Endodermal cell (in vitro differentiated cells): Measurements from ENCODE around the gene SSC4D. TPM values are rescaled to one million over a fixed set of nuclear protein-coding genes. Genes with fewer than 3 reads are reported as not detected.

Experiments
- DNase-seq: peaks from one replicate; pipeline ENCODE4 v3.0.0-alpha.2; 2017
- H3K27ac ChIP-seq: 2 replicates; pipeline ENCODE4 v1.5.1; 2013; ENCODE audit warnings: mild to moderate bottlenecking, low read depth, low read length, moderate library complexity
- H3K27me3 ChIP-seq: 2 replicates; pipeline ENCODE4 v1.6.1; 2013; ENCODE audit warnings: mild to moderate bottlenecking, low read length, moderate library complexity; ENCODE audit not compliant: insufficient read depth, control insufficient read depth, poor library complexity, severe bottlenecking
- H3K36me3 ChIP-seq: 2 replicates; pipeline ENCODE4 v1.7.0; 2013; ENCODE audit warnings: mild to moderate bottlenecking, low read length, moderate library complexity; ENCODE audit not compliant: control insufficient read depth, insufficient read depth
- H3K4me1 ChIP-seq: one replicate; pipeline ENCODE4 v1.7.0; 2013; ENCODE audit warnings: low read length; ENCODE audit not compliant: control insufficient read depth, insufficient read depth
- H3K4me3 ChIP-seq: 2 replicates; pipeline ENCODE4 v1.5.1; 2013; ENCODE audit warnings: mild to moderate bottlenecking, low read length, moderate library complexity
- H3K9ac ChIP-seq: 2 replicates; pipeline ENCODE4 v1.6.1; 2013; ENCODE audit warnings: mild to moderate bottlenecking, low read length, moderate library complexity; ENCODE audit not compliant: poor library complexity, severe bottlenecking; ENCODE audit errors: extremely low read depth
- H3K9me3 ChIP-seq: 2 replicates; pipeline ENCODE4 v1.6.1; 2013; ENCODE audit warnings: mild to moderate bottlenecking, low read length, moderate library complexity; ENCODE audit not compliant: control insufficient read depth
- H3K27ac Mint-ChIP-seq: 2 replicates; pipeline ENCODE4 v1.8.0; 2020; ENCODE audit warnings: mixed read lengths
- H3K27me3 Mint-ChIP-seq: 2 replicates; pipeline ENCODE4 v1.8.0; 2021; ENCODE audit warnings: mild to moderate bottlenecking, mixed read lengths; ENCODE audit not compliant: insufficient read depth
- H3K36me3 Mint-ChIP-seq: 2 replicates; pipeline ENCODE4 v1.8.0; 2020; ENCODE audit warnings: low read depth, mixed read lengths
- H3K4me1 Mint-ChIP-seq: 2 replicates; pipeline ENCODE4 v1.8.0; 2020; ENCODE audit warnings: mixed read lengths
- H3K4me3 Mint-ChIP-seq: 2 replicates; pipeline ENCODE4 v1.8.0; 2020; ENCODE audit warnings: mild to moderate bottlenecking, moderate library complexity, mixed read lengths
- H3K9me3 Mint-ChIP-seq: 2 replicates; pipeline ENCODE4 v1.8.0; 2020; ENCODE audit warnings: mild to moderate bottlenecking, mixed read lengths
- WGBS, 2 experiments: methylation state at CpG; one replicate each; pipeline versions ENCODE4 v1.1.5 to v1.1.7; 2013; ENCODE audit warnings: missing lambda C conversion rate in 2 of 2, mixed read lengths in 1 of 2; ENCODE audit not compliant: insufficient coverage in 1 of 2, insufficient read length in 1 of 2; 5-methylcytosine and 5-hydroxymethylcytosine counted together
- total RNA-seq, 2 donors: library from RNA; stranded (reverse); fragmentation: NEBNext Ultra II Directional in 1 of 2; extraction: Animal tissue kit (Norgen Biotek cat#: 25700) in 1 of 2; gene quantifications; 2 replicates in 1 of 2; 3 replicates in 1 of 2; pipeline ENCODE4 v1.2.1, GENCODE V29; 2021
- TF ChIP-seq, protein P1 (sequence below): fragments of 200-600 bp; sonication (generic); conservative IDR thresholded peaks from 2 replicates; pipeline ENCODE4 v1.5.0; 2021; ENCODE audit warnings: antibody characterized with exemption, mild to moderate bottlenecking

SSC4D gene
- total RNA-seq, 2 donors from 2014 or later = 21.9 to 44.5 TPM

GRCh38 chr7:76347710-76348109 lies 61.8 kb downstream of the SSC4D start:
- no peaks in the 10 kb centered on the region for H3K4me1 ChIP-seq
- H3K9ac ChIP-seq = no peak overlapping the region
- H3K4me1 Mint-ChIP-seq = peaks cover 8% of the 10 kb centered on the region
- peaks cover 12% of the 10 kb centered on the region for H3K9me3 Mint-ChIP-seq
- peaks cover 97% of the 10 kb centered on the region for H3K36me3 ChIP-seq
- WGBS, 2 experiments = 93 to 97% methylated on average over 2 to 5 of the region's 5 CpGs
- H3K27ac Mint-ChIP-seq = no peak overlapping the region
- TF ChIP-seq, protein P1, sequence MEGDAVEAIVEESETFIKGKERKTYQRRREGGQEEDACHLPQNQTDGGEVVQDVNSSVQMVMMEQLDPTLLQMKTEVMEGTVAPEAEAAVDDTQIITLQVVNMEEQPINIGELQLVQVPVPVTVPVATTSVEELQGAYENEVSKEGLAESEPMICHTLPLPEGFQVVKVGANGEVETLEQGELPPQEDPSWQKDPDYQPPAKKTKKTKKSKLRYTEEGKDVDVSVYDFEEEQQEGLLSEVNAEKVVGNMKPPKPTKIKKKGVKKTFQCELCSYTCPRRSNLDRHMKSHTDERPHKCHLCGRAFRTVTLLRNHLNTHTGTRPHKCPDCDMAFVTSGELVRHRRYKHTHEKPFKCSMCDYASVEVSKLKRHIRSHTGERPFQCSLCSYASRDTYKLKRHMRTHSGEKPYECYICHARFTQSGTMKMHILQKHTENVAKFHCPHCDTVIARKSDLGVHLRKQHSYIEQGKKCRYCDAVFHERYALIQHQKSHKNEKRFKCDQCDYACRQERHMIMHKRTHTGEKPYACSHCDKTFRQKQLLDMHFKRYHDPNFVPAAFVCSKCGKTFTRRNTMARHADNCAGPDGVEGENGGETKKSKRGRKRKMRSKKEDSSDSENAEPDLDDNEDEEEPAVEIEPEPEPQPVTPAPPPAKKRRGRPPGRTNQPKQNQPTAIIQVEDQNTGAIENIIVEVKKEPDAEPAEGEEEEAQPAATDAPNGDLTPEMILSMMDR = no peak
- no peak overlapping the region for H3K4me3 Mint-ChIP-seq
- H3K9me3 ChIP-seq = peaks cover 20% of the 10 kb centered on the region
- no peaks in the 10 kb centered on the region for H3K27me3 ChIP-seq
- H3K27me3 Mint-ChIP-seq = no peaks in the 10 kb centered on the region
- peaks cover 93% of the 10 kb centered on the region for H3K36me3 Mint-ChIP-seq
- H3K4me3 ChIP-seq = no peak overlapping the region
- no peak overlapping the region for H3K27ac ChIP-seq
- DNase-seq = no peak

DNA sequence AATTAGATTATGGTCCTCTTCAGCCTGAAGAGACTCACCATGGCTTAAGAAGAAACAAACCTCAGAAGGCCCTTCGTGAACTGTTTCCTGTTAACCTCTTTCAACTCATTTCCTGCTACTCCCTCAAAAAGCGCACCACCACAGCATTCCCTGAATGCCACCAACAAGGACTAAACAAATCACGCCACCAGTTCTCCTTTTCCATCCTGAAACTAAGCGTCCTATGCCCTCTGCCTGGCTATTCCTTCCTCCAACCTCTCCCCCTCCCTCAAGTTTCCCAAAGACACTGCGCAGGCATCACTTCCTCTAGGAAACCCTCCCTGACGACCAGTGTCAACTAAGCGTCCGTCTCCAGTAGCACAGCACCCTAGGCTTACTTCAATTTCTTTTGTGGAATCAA lies 62.7 kb downstream of the SSC4D start:
- Mint-ChIP-seq H3K4me1 (peaks cover 8% of the 10 kb centered on the region), H3K36me3 (peaks cover 92% of the 10 kb centered on the region), H3K27ac (peak overlapping the region; percentile 47), H3K9me3 (peaks cover 3% of the 10 kb centered on the region), H3K4me3 (no peak overlapping the region), H3K27me3 (no peaks in the 10 kb centered on the region)
- TF ChIP-seq, protein P1 = no peak
- 95 to 99% methylated on average over 8 of the region's 8 CpGs for WGBS, 2 experiments
- Histone ChIP-seq H3K9ac (no peak overlapping the region), H3K4me1 (no peaks in the 10 kb centered on the region), H3K27me3 (no peaks in the 10 kb centered on the region), H3K36me3 (peaks cover 96% of the 10 kb centered on the region), H3K9me3 (peaks cover 11% of the 10 kb centered on the region), H3K27ac (no peak overlapping the region), H3K4me3 (no peak overlapping the region)
- no peak for DNase-seq

DNA sequence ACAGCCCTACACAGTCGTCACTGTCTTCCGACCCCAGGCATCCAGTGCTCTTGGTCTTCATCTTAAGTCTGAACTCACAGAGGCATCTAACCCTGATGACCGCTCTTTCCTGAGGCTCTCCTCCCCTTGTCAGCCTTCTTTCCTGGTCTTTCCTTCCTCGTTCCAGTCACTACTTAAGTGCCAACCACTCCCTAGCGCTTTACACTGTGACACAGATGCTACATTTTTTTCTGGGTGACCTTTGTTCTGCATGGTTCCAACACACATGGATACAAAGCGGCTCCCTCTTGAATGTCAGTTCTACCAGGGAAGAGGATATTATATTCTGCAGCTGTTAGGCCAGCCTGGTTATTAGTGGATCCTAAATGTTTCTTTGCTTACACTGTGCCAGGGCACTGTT lies 63.4 kb downstream of the SSC4D start:
- WGBS, 2 experiments = 95 to 96% methylated on average over 5 to 6 of the region's 6 CpGs
- peak overlapping the region; percentile 82 for H3K27ac Mint-ChIP-seq

More for the DNA sequence above, 63.4 kb downstream of the SSC4D start:
- H3K27me3 Mint-ChIP-seq = no peaks in the 10 kb centered on the region
- Histone ChIP-seq H3K36me3 (peaks cover 95% of the 10 kb centered on the region), H3K4me3 (no peak overlapping the region), H3K9me3 (peaks cover 4% of the 10 kb centered on the region), H3K27ac (no peak overlapping the region), H3K9ac (no peak overlapping the region), H3K4me1 (no peaks in the 10 kb centered on the region), H3K27me3 (no peaks in the 10 kb centered on the region)
- H3K4me1 Mint-ChIP-seq = peaks cover 8% of the 10 kb centered on the region
- DNase-seq = no peak
- no peak overlapping the region for H3K4me3 Mint-ChIP-seq
- TF ChIP-seq, protein P1 = no peak
- H3K9me3 Mint-ChIP-seq = no peaks in the 10 kb centered on the region
- peaks cover 90% of the 10 kb centered on the region for H3K36me3 Mint-ChIP-seq
